B cell (primary cell): Measurements from ENCODE around the gene AASDHPPT. TPM values are rescaled to one million over a fixed set of nuclear protein-coding genes. Genes with fewer than 3 reads are reported as not detected.

Experiments
- ATAC-seq: fragments of 200-7000 bp; cut with Tn5 transposase; one replicate; pipeline ENCODE4 v1.10.0; 2021; ENCODE audit warnings: low read depth, mild to moderate bottlenecking, moderate number of reproducible peaks, moderate library complexity
- CTCF ChIA-PET: fragments of 350-600 bp; sonication (Branson Sonifier 250); formaldehyde crosslinking; loops from one replicate; lab custom pipeline; 2021; ENCODE audit warnings: antibody characterized with exemption, inconsistent platforms; lab: Charles Lee
- POLR2A ChIA-PET: fragments of 350-600 bp; sonication (Branson Sonifier 250); formaldehyde crosslinking; loops from one replicate; lab custom pipeline; 2021; ENCODE audit warnings: antibody characterized with exemption; lab: Charles Lee
- DNase-seq: peaks from one replicate; pipeline ENCODE4 v3.0.0; 2013
- H2AFZ ChIP-seq: 2 replicates; pipeline ENCODE4 v1.6.1; 2012; ENCODE audit warnings: mild to moderate bottlenecking, low read depth, low read length; ENCODE audit not compliant: insufficient read depth, poor library complexity, severe bottlenecking
- H3K27ac ChIP-seq, 2 donors: 1 replicate in 1 of 2; 2 replicates in 1 of 2; pipeline ENCODE4 v1.5.1; 2012 to 2013; ENCODE audit warnings: low read length in 2 of 2, mild to moderate bottlenecking in 2 of 2, moderate library complexity in 1 of 2
- H3K27me3 ChIP-seq, 4 experiments: fragments of 200-600 bp in 1 of 4; sonication (generic) in 1 of 4; replicated peaks in 1 of 4; 1 replicate in 2 of 4; 2 replicates in 2 of 4; pipeline versions ENCODE4 v1.6.1 to v1.7.0; 2013 to 2016; ENCODE audit warnings: low read length in 3 of 4, mild to moderate bottlenecking in 2 of 4, mixed read lengths in 1 of 4, moderate library complexity in 1 of 4; ENCODE audit not compliant: insufficient read depth in 4 of 4, control insufficient read depth in 3 of 4; ENCODE audit errors: control extremely low read depth in 1 of 4
- H3K36me3 ChIP-seq, 2 experiments: replicated peaks in 1 of 2; 1 replicate in 1 of 2; 2 replicates in 1 of 2; pipeline versions ENCODE4 v1.6.1 to v1.7.1; 2013; ENCODE audit warnings: low read length in 1 of 2; ENCODE audit not compliant: insufficient read depth in 2 of 2, control insufficient read depth in 1 of 2; ENCODE audit errors: control extremely low read depth in 1 of 2, extremely low read depth in 1 of 2
- H3K4me1 ChIP-seq, 2 donors: fragments of 200-600 bp in 1 of 2; sonication (generic) in 1 of 2; 1 replicate in 1 of 2; 2 replicates in 1 of 2; pipeline versions ENCODE4 v1.5.1 to v1.6.1; 2013 to 2017; ENCODE audit warnings: low read length in 2 of 2; ENCODE audit not compliant: control insufficient read depth in 2 of 2, insufficient read depth in 2 of 2
- H3K4me2 ChIP-seq: replicated peaks from 2 replicates; pipeline ENCODE3; 2012; ENCODE audit warnings: mild to moderate bottlenecking, low read depth, low read length; ENCODE audit not compliant: poor library complexity, severe bottlenecking
- H3K4me3 ChIP-seq, 5 experiments: fragments of 200-600 bp in 1 of 5; sonication (generic) in 1 of 5; 1 replicate in 3 of 5; 2 replicates in 2 of 5; pipeline versions ENCODE4 v1.5.1 to v1.7.0; 2011 to 2016; ENCODE audit warnings: low read length in 4 of 5, mild to moderate bottlenecking in 4 of 5, low read depth in 2 of 5, control low read depth in 1 of 5, moderate library complexity in 1 of 5; ENCODE audit not compliant: insufficient read depth in 1 of 5; ENCODE audit errors: control extremely low read depth in 1 of 5, extremely low read depth in 1 of 5
- H3K79me2 ChIP-seq: fragments of 200-600 bp; sonication (generic); one replicate; pipeline ENCODE4 v1.6.0; 2016; ENCODE audit warnings: low read length; ENCODE audit not compliant: control insufficient read depth, insufficient read depth
- H3K9ac ChIP-seq: fragments of 200-600 bp; sonication (generic); 2 replicates; pipeline ENCODE4 v1.6.1; 2017; ENCODE audit warnings: mild to moderate bottlenecking, low read length, moderate library complexity
- H3K9me3 ChIP-seq, 3 donors: one replicate each; pipeline versions ENCODE4 v1.6.1 to v1.7.1; 2013; ENCODE audit warnings: low read length in 2 of 3; ENCODE audit not compliant: control insufficient read depth in 2 of 3, insufficient read depth in 1 of 3; ENCODE audit errors: control extremely low read depth in 1 of 3
- H4K20me1 ChIP-seq: 2 replicates; pipeline ENCODE4 v1.6.0; 2012; ENCODE audit warnings: mild to moderate bottlenecking, low read length; ENCODE audit not compliant: insufficient read depth, control insufficient read depth, poor library complexity, severe bottlenecking
- H3K27ac Mint-ChIP-seq: one replicate; pipeline ENCODE4 v1.8.0; 2021; ENCODE audit warnings: mixed read lengths
- H3K27me3 Mint-ChIP-seq: one replicate; pipeline ENCODE4 v1.8.0; 2021; ENCODE audit warnings: mixed read lengths
- H3K4me1 Mint-ChIP-seq: one replicate; pipeline ENCODE4 v1.8.0; 2021; ENCODE audit warnings: mixed read lengths
- H3K4me3 Mint-ChIP-seq: one replicate; pipeline ENCODE4 v1.8.0; 2021; ENCODE audit warnings: mixed read lengths
- H3K9me3 Mint-ChIP-seq: one replicate; pipeline ENCODE4 v1.8.0; 2022; ENCODE audit warnings: mixed read lengths; ENCODE audit not compliant: insufficient read depth
- EZH2 ChIP-seq: IDR thresholded peaks from 2 replicates; pipeline ENCODE4 v1.6.1; 2012; ENCODE audit warnings: borderline replicate concordance, low read depth, mild to moderate bottlenecking, moderate library complexity, low read length; ENCODE audit not compliant: insufficient read depth, poor library complexity, severe bottlenecking
- WGBS: methylation state at CpG from one replicate; pipeline ENCODE4 v1.1.5; 2013; ENCODE audit warnings: missing lambda C conversion rate; ENCODE audit not compliant: insufficient coverage; 5-methylcytosine and 5-hydroxymethylcytosine counted together
- intact Hi-C: fragments of 100-400 bp; cut with micrococcal nuclease; formaldehyde crosslinking; loops from one replicate; pipeline ENCODE4 v1.10.0; 2022
- polyA plus RNA-seq: library from polyadenylated mRNA; depleted of rRNA; stranded (reverse); fragments of >200 nt; gene quantifications from 2 replicates; pipeline ENCODE4 v1.2.3, GENCODE V29; 2012
- total RNA-seq, 2 donors: library from RNA; stranded (reverse); fragments of 120-200 nt in 1 of 2; gene quantifications; 1 replicate in 1 of 2; 2 replicates in 1 of 2; pipeline versions ENCODE4 v1.2.3 to v1.2.4, GENCODE V29; 2013 to 2022
- TF ChIP-seq, protein P1 (sequence below): fragments of 200-600 bp; IDR thresholded peaks from one replicate; pipeline ENCODE4 v1.8.0; 2022; ENCODE audit warnings: antibody characterized with exemption, mild to moderate bottlenecking

The AASDHPPT gene
- total and polyA plus RNA-seq, 2 donors (not counting 1 experiment from before 2014, with no cell fraction given), result 12.6 to 25.5 TPM

DNA sequence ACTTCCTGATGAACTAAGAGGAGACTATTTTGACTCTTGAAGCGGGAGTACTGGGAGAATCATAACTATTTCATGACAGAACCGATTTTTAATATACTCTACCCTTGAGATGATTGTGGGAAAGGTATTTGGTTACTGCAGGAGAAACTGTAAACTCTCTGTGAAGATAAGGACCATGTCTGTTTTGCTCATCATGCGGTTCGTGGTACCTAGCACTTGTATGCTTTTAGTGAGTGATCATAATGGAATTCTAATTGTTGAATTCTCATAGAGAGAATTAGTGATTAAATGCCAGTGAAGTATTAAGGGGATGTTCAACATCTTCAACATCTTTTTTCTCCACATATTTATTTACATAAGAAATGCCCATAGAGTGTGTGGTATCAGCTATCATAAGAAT lies 11.4 kb downstream of the AASDHPPT start:
- Mint-ChIP-seq H3K4me1 (peaks cover 28% of the 10 kb centered on the region), H3K9me3 (no peaks in the 10 kb centered on the region), H3K27me3 (no peaks in the 10 kb centered on the region), H3K4me3 (no peak overlapping the region), H3K27ac (no peak overlapping the region)
- H3K4me1 ChIP-seq, result peaks cover 6 to 9% of the 10 kb centered on the region in 2 donors
- no peak for ATAC-seq
- H4K20me1 ChIP-seq, result peaks cover 34% of the 10 kb centered on the region
- H3K9ac ChIP-seq, result no peak overlapping the region
- TF ChIP-seq, protein P1, sequence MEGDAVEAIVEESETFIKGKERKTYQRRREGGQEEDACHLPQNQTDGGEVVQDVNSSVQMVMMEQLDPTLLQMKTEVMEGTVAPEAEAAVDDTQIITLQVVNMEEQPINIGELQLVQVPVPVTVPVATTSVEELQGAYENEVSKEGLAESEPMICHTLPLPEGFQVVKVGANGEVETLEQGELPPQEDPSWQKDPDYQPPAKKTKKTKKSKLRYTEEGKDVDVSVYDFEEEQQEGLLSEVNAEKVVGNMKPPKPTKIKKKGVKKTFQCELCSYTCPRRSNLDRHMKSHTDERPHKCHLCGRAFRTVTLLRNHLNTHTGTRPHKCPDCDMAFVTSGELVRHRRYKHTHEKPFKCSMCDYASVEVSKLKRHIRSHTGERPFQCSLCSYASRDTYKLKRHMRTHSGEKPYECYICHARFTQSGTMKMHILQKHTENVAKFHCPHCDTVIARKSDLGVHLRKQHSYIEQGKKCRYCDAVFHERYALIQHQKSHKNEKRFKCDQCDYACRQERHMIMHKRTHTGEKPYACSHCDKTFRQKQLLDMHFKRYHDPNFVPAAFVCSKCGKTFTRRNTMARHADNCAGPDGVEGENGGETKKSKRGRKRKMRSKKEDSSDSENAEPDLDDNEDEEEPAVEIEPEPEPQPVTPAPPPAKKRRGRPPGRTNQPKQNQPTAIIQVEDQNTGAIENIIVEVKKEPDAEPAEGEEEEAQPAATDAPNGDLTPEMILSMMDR, result no peak
- TF ChIP-seq EZH2, result no peak
- CTCF ChIA-PET, result interaction anchor here (2.2 kb wide), 1 partner anchor 12 kb away, joined by 9 read pairs; the partner anchor contains the start of genes AASDHPPT and KBTBD3
- H3K27me3 ChIP-seq, result no peaks in the 10 kb centered on the region
- intact Hi-C loops, result no loop called here
- no peak overlapping the region for H3K4me3 ChIP-seq
- H3K27ac ChIP-seq, result no peak overlapping the region
- POLR2A ChIA-PET, result no interaction called here
- no peaks in the 10 kb centered on the region for H3K9me3 ChIP-seq
- H3K36me3 ChIP-seq, result peaks cover 5 to 39% of the 10 kb centered on the region in 2 experiments
- H3K79me2 ChIP-seq, result peaks cover 43% of the 10 kb centered on the region
- no peak for DNase-seq
- no peak overlapping the region for H2AFZ ChIP-seq
- WGBS, result no CpG with 5 or more reads among the region's 4 CpGs
- H3K4me2 ChIP-seq, result no peak overlapping the region

DNA sequence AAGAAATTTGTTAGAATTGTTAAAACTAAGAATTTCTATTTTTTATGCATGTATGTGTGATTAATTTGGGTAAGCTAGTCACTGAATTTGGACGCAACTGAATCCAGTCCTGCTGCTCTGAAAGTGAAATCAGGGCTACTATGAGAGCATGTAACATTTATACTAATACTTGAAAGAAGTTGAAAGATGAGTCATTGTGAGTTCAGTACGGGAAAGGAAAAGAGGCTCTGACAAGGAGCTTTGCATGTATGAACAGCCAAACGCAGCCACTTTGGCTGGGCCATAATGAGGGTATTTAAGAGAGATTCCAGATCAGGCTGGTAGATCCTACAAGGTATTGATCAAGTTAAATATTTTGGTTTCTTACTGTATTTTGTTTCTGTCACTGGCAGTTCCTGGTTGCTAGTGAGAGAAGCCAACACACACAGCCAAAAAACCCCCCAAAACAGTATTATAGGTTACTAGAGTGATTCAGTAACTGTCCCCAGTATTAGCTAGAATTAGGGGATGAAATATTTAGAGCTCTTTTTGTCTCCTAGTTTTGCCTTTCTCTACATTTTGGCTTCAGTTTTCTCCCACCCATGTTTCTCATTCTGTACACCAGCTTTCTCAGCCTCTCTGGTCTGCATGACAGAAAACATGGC lies 14.1 kb downstream of the AASDHPPT start:
- Mint-ChIP-seq H3K27me3 (no peaks in the 10 kb centered on the region), H3K27ac (no peak overlapping the region), H3K4me3 (no peak overlapping the region), H3K4me1 (peaks cover 18% of the 10 kb centered on the region), H3K9me3 (no peaks in the 10 kb centered on the region)
- Histone ChIP-seq H3K4me3 (no peak overlapping the region), H3K4me2 (no peak overlapping the region), H3K4me1 (peaks cover 0 to 9% of the 10 kb centered on the region in 2 donors), H2AFZ (no peak overlapping the region), H4K20me1 (peaks cover 26% of the 10 kb centered on the region), H3K36me3 (peaks cover 0 to 56% of the 10 kb centered on the region in 2 experiments), H3K9me3 (no peaks in the 10 kb centered on the region), H3K9ac (no peak overlapping the region), H3K27ac (no peak overlapping the region), H3K27me3 (no peaks in the 10 kb centered on the region), H3K79me2 (peaks cover 27% of the 10 kb centered on the region)
- ATAC-seq (no peak), DNase-seq (no peak)
- intact Hi-C loops, result no loop called here
- 81% methylated on average over 2 of the region's 3 CpGs for WGBS
- ChIA-PET CTCF (interaction anchor here (0.9 kb wide), 1 partner anchor 78 kb away, joined by 3 read pairs; no protein-coding TSS in a partner anchor), POLR2A (no interaction called here)
- no peak for TF ChIP-seq EZH2
- TF ChIP-seq, protein P1, result no peak
